Neural crest cell (in vitro differentiated cells): ENCODE results near the gene PCNX2. TPM values are rescaled to one million over a fixed set of nuclear protein-coding genes. Genes with fewer than 3 reads are reported as not detected.

ENCODE experiments used
- DNase-seq: peaks from one replicate; pipeline ENCODE4 v3.0.0; 2021; ENCODE audit warnings: low read depth, mixed read lengths, low spot score
- H3K27ac Mint-ChIP-seq: one replicate; pipeline ENCODE4 v1.8.0; 2021; ENCODE audit warnings: mild to moderate bottlenecking, mixed read lengths; ENCODE audit not compliant: unreplicated experiment
- H3K27me3 Mint-ChIP-seq: 2 replicates; pipeline ENCODE4 v1.8.0; 2021; ENCODE audit warnings: low read depth, mild to moderate bottlenecking, mixed read lengths
- H3K36me3 Mint-ChIP-seq: 2 replicates; pipeline ENCODE4 v1.8.0; 2021; ENCODE audit warnings: low read depth, mild to moderate bottlenecking, mixed read lengths
- H3K4me1 Mint-ChIP-seq: 2 replicates; pipeline ENCODE4 v1.8.0; 2021; ENCODE audit warnings: mixed read lengths
- H3K4me3 Mint-ChIP-seq: one replicate; pipeline ENCODE4 v1.8.0; 2021; ENCODE audit warnings: mild to moderate bottlenecking, mixed read lengths
- H3K9me3 Mint-ChIP-seq: 2 replicates; pipeline ENCODE4 v1.8.0; 2021; ENCODE audit warnings: mixed read lengths
- total RNA-seq: library from RNA; stranded (reverse); gene quantifications from 2 replicates; pipeline ENCODE4 v1.2.1, GENCODE V29; 2021
- TF ChIP-seq, protein P1 (sequence below): fragments of 200-600 bp; sonication (generic); conservative IDR thresholded peaks from 2 replicates; pipeline ENCODE4 v1.5.0; 2021; ENCODE audit warnings: antibody characterized with exemption, mild to moderate bottlenecking

PCNX2 gene
- total RNA-seq, 1 donor from 2014 or later: 13.6 TPM

DNA sequence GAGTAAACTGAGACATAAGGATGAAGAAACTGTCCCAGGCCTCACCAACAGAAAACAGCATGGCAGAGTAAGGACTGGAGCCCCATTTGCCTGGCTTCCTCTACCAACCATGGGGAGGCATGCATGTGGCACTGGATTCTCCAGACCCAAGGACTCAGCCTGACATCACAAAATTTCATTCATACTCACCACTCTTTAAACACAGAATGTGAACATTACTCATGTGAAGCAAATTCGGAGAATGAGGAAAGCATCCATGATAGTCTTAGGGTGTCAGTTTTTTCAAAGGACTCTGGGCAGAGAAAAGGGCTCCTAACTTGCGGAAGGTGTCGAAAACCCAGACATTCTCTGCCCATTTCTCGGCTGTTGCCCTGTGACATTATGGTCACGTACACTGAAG lies 83.9 kb downstream of the PCNX2 start:
- DNase-seq: no peak
- Mint-ChIP-seq H3K27me3 (no peaks in the 10 kb centered on the region), H3K4me3 (no peak overlapping the region), H3K4me1 (no peaks in the 10 kb centered on the region), H3K27ac (no peak overlapping the region), H3K9me3 (no peaks in the 10 kb centered on the region), H3K36me3 (no peaks in the 10 kb centered on the region)
- TF ChIP-seq, protein P1, sequence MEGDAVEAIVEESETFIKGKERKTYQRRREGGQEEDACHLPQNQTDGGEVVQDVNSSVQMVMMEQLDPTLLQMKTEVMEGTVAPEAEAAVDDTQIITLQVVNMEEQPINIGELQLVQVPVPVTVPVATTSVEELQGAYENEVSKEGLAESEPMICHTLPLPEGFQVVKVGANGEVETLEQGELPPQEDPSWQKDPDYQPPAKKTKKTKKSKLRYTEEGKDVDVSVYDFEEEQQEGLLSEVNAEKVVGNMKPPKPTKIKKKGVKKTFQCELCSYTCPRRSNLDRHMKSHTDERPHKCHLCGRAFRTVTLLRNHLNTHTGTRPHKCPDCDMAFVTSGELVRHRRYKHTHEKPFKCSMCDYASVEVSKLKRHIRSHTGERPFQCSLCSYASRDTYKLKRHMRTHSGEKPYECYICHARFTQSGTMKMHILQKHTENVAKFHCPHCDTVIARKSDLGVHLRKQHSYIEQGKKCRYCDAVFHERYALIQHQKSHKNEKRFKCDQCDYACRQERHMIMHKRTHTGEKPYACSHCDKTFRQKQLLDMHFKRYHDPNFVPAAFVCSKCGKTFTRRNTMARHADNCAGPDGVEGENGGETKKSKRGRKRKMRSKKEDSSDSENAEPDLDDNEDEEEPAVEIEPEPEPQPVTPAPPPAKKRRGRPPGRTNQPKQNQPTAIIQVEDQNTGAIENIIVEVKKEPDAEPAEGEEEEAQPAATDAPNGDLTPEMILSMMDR: no peak

DNA sequence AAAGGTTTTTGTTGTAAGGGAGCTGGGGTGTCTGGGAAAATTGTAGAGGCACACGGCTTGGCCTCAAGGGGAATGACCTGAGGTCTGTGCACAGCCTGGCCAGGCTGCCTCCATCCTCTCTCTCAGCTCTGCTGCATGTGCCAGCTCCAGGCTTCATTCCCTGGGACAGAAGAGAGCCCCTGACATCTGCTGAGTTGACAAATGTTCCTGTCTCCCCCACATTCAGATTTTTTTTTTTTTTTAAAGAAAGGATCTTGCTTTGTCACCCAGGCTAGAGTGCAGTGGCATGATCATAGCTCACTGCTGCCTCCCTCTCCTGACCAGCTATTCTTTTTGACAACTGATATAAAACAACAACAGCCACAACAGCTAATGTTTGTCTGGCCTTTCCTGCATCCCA lies 84.4 kb downstream of the PCNX2 start:
- Mint-ChIP-seq H3K36me3 (no peaks in the 10 kb centered on the region), H3K27ac (peak overlapping the region; percentile 68), H3K27me3 (no peaks in the 10 kb centered on the region), H3K4me1 (no peaks in the 10 kb centered on the region), H3K9me3 (no peaks in the 10 kb centered on the region), H3K4me3 (no peak overlapping the region)
- TF ChIP-seq, protein P1: no peak
- no peak for DNase-seq

DNA sequence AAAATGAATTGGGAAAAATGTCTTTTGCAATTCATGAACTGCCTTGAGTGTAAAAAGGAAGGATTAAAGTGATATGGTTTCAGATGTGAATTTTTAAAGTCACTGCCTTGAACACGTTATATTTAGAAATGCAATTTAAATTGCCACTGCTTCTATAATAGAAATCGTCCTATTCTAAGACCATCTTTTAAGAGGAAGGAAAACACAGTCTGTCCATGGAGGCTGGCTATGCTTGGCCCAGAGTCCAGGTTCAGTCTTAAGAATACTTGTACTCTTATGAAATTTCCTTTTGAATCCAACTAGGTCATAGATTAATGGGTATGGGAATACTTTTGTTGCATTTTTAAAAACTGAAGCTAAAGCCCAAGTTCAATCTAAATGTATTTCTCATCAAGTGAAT lies 86.0 kb downstream of the PCNX2 start:
- no peak for DNase-seq
- Mint-ChIP-seq H3K4me1 (no peaks in the 10 kb centered on the region), H3K36me3 (peaks cover 2% of the 10 kb centered on the region), H3K4me3 (no peak overlapping the region), H3K27me3 (no peaks in the 10 kb centered on the region), H3K27ac (no peak overlapping the region), H3K9me3 (no peaks in the 10 kb centered on the region)
- TF ChIP-seq, protein P1: no peak

DNA sequence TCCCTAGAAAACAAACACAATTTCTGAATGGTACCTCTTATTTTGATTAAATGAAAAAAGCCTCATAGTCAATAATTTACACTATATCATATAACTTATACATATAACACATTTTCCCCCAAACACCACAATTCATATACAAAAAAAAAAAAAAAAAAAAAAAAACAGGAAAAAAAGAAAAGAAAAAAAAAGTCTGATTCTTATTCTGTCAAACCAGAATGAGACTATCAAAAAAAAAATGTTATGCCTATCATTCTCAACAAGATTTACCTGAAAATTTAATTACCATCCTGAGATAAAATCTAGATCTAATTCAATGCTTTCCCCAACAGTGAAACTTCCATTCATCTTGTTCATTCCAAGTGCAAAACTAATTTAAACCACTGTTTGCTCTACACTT lies 86.8 kb downstream of the PCNX2 start:
- TF ChIP-seq, protein P1: no peak
- Mint-ChIP-seq H3K27me3 (no peaks in the 10 kb centered on the region), H3K4me1 (no peaks in the 10 kb centered on the region), H3K9me3 (no peaks in the 10 kb centered on the region), H3K27ac (no peak overlapping the region), H3K36me3 (peaks cover 3% of the 10 kb centered on the region), H3K4me3 (no peak overlapping the region)
- no peak for DNase-seq

DNA sequence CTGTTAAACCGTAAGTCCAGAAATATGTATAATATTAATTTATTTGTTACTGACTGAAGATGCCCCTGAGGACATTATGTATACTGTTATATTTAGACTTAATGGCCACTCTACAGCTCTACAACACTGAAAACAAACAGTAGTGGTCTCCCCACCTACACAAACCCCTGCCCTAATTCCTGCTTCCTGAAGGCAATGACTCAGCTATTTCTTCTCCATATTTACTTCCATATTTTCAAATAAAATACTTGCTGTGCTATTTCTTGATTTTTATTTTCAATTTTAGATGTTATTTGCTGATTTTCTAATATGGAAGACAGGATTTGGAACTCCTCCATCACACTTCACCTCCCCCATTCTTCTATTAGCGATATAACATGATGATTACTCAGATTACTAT lies 97.6 kb downstream of the PCNX2 start:
- H3K36me3 Mint-ChIP-seq: peaks cover 44% of the 10 kb centered on the region
- TF ChIP-seq, protein P1: no peak
- H3K27me3 Mint-ChIP-seq: no peaks in the 10 kb centered on the region
- H3K4me3 Mint-ChIP-seq: no peak overlapping the region
- no peak for DNase-seq
- H3K9me3 Mint-ChIP-seq: peaks cover 10% of the 10 kb centered on the region
- no peak overlapping the region for H3K27ac Mint-ChIP-seq
- H3K4me1 Mint-ChIP-seq: peaks cover 10% of the 10 kb centered on the region

DNA sequence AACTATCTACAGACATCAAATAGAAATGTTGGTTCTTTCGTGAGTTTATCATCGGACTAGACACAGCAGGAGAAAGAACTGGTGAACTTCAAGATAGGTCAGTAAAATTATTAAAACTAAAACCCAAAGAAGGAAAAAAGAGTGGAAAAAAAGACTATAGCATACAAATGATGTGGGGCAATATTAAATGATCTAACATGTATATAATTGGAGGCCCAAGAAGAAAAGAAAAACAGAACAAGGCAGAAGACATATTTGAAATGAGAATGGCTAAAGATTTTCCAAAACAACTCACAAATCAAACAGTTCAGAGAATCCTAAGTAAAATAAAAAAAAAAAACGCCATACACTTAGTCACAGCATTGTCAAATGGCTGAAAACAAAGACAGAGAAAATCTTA lies 101.8 kb downstream of the PCNX2 start:
- TF ChIP-seq, protein P1: no peak

More for the DNA sequence above, 101.8 kb downstream of the PCNX2 start:
- Mint-ChIP-seq H3K4me1 (peaks cover 10% of the 10 kb centered on the region), H3K4me3 (no peak overlapping the region), H3K36me3 (peaks cover 33% of the 10 kb centered on the region), H3K27me3 (no peaks in the 10 kb centered on the region), H3K9me3 (peaks cover 10% of the 10 kb centered on the region), H3K27ac (no peak overlapping the region)
- no peak for DNase-seq
